Measurements from ENCODE around the gene UBE2O. TPM values are rescaled to one million over a fixed set of nuclear protein-coding genes. Genes with fewer than 3 reads are reported as not detected.

Gene UBE2O
- total RNA-seq, 1 donor from 2014 or later, result 35.7 TPM

GRCh38 chr17:76407509-76407908, 45.4 kb downstream of the UBE2O start:
- H3K27me3 ChIP-seq (ENCODE audit: low read depth), result no peaks in the 10 kb centered on the region
- intact Hi-C loops (cut with micrococcal nuclease), result loop anchor here (10.0 kb wide), 1 partner anchor 47 kb away; the partner anchor contains the start of gene UBE2O
- H3K27ac ChIP-seq (replicated peaks), result peak overlapping the region; percentile 87
- H3K4me1 ChIP-seq, result peaks cover 90% of the 10 kb centered on the region
- peaks cover 23% of the 10 kb centered on the region for H3K36me3 ChIP-seq
- no peak for TF ChIP-seq CTCF (IDR thresholded peaks at IDR 0.05; ENCODE audit: borderline replicate concordance)
- DNase-seq, result no peak
- no peaks in the 10 kb centered on the region for H3K9me3 ChIP-seq (replicated peaks)
- H3K4me3 ChIP-seq, result no peak overlapping the region

- no peak for TF ChIP-seq CTCF (IDR thresholded peaks at IDR 0.05; ENCODE audit: borderline replicate concordance)
- peaks cover 88% of the 10 kb centered on the region for H3K4me1 ChIP-seq
- no peaks in the 10 kb centered on the region for H3K27me3 ChIP-seq (ENCODE audit: low read depth)
- peak overlapping the region; percentile 0 for H3K4me3 ChIP-seq
- intact Hi-C loops (cut with micrococcal nuclease), result loop anchor here (10.0 kb wide), 1 partner anchor 49 kb away; the partner anchor contains the start of gene UBE2O
- no peaks in the 10 kb centered on the region for H3K9me3 ChIP-seq (replicated peaks)
- H3K36me3 ChIP-seq, result peaks cover 37% of the 10 kb centered on the region
- DNase-seq, result peak; percentile 87
- H3K27ac ChIP-seq (replicated peaks), result peak overlapping the region; percentile 87
Observed at GRCh38 chr17:76405967-76406647, 46.8 kb downstream of the UBE2O start.

- no peaks in the 10 kb centered on the region for H3K27me3 ChIP-seq (ENCODE audit: low read depth)
- peak overlapping the region; percentile 0 for H3K4me3 ChIP-seq
- H3K36me3 ChIP-seq, result peaks cover 42% of the 10 kb centered on the region
- H3K9me3 ChIP-seq (replicated peaks), result no peaks in the 10 kb centered on the region
- no peak for TF ChIP-seq CTCF (IDR thresholded peaks at IDR 0.05; ENCODE audit: borderline replicate concordance)
- peak overlapping the region; percentile 87 for H3K27ac ChIP-seq (replicated peaks)
- peak; percentile 14 for DNase-seq
- intact Hi-C loops (cut with micrococcal nuclease), result loop anchor here (10.0 kb wide), 1 partner anchor 49 kb away; the partner anchor contains the start of gene UBE2O
- peaks cover 83% of the 10 kb centered on the region for H3K4me1 ChIP-seq
Observed at GRCh38 chr17:76405607-76405966, 47.4 kb downstream of the UBE2O start.

- Histone ChIP-seq H3K9me3 (replicated peaks) (no peaks in the 10 kb centered on the region), H3K36me3 (peaks cover 47% of the 10 kb centered on the region), H3K4me1 (peaks cover 77% of the 10 kb centered on the region), H3K27ac (replicated peaks) (peak overlapping the region; percentile 87), H3K4me3 (peak overlapping the region; percentile 0), H3K27me3 (ENCODE audit: low read depth) (no peaks in the 10 kb centered on the region)
- DNase-seq, result peak; percentile 64
- intact Hi-C loops (cut with micrococcal nuclease), result loop anchor here (10.0 kb wide), 1 partner anchor 50 kb away; the partner anchor contains the start of gene UBE2O
- TF ChIP-seq CTCF (IDR thresholded peaks at IDR 0.05; ENCODE audit: borderline replicate concordance), result no peak
Observed at GRCh38 chr17:76404976-76405563, 47.9 kb downstream of the UBE2O start.

- intact Hi-C loops (cut with micrococcal nuclease), result loop anchor here (10.0 kb wide), 1 partner anchor 51 kb away; the partner anchor contains the start of gene UBE2O
- peaks cover 73% of the 10 kb centered on the region for H3K4me1 ChIP-seq
- H3K27me3 ChIP-seq (ENCODE audit: low read depth), result no peaks in the 10 kb centered on the region
- no peaks in the 10 kb centered on the region for H3K9me3 ChIP-seq (replicated peaks)
- H3K27ac ChIP-seq (replicated peaks), result peak overlapping the region; percentile 87
- DNase-seq, result no peak
- peaks cover 55% of the 10 kb centered on the region for H3K36me3 ChIP-seq
- TF ChIP-seq CTCF (IDR thresholded peaks at IDR 0.05; ENCODE audit: borderline replicate concordance), result no peak
- no peak overlapping the region for H3K4me3 ChIP-seq
Observed at GRCh38 chr17:76404256-76404655, 48.7 kb downstream of the UBE2O start.

Measured in left ventricle myocardium inferior (tissue), 1 donor.